H1 (cell line): ENCODE results near the gene CTNNA3. TPM values are rescaled to one million over a fixed set of nuclear protein-coding genes. Genes with fewer than 3 reads are reported as not detected.

Source experiments
- CHD1 ChIP-seq: IDR thresholded peaks from 2 replicates; pipeline ENCODE4 v1.6.1; 2012; ENCODE audit warnings: low read depth, low read length, improper control_type of control experiment
- CTBP2 ChIP-seq: IDR thresholded peaks from 2 replicates; pipeline ENCODE4 v1.7.0; 2011; ENCODE audit warnings: borderline replicate concordance, mild to moderate bottlenecking, moderate library complexity, mixed read lengths, low read length; ENCODE audit not compliant: insufficient read depth, insufficient read length
- EZH2 ChIP-seq: fragments of 200-600 bp; sonication (generic); IDR thresholded peaks from 2 replicates; pipeline ENCODE4 v1.7.1; 2012; ENCODE audit warnings: low read depth, mild to moderate bottlenecking, moderate library complexity, low read length, inconsistent platforms; ENCODE audit not compliant: severe bottlenecking
- GABPA ChIP-seq: IDR thresholded peaks from 2 replicates; pipeline ENCODE4 v1.6.1; 2011; ENCODE audit warnings: mild to moderate bottlenecking, low read length, moderate library complexity, borderline replicate concordance; ENCODE audit not compliant: insufficient read depth
- HDAC6 ChIP-seq: IDR thresholded peaks from one replicate; pipeline ENCODE4 v1.7.1; 2012; ENCODE audit warnings: low read depth, mild to moderate bottlenecking, inconsistent platforms, low read length, moderate library complexity
- KDM1A ChIP-seq: fragments of 200-600, 300-600 bp; sonication (generic); IDR thresholded peaks from 2 replicates; pipeline ENCODE4 v1.7.1; 2016; ENCODE audit warnings: mild to moderate bottlenecking, low read length, borderline replicate concordance
- NANOG ChIP-seq: IDR thresholded peaks from 2 replicates; pipeline ENCODE4 v1.6.1; 2011; ENCODE audit warnings: low read length, low read depth, mild to moderate bottlenecking, inconsistent platforms; ENCODE audit not compliant: insufficient read depth, poor library complexity, severe bottlenecking
- NRF1 ChIP-seq: IDR thresholded peaks from 2 replicates; pipeline ENCODE4 v1.6.1; 2011; ENCODE audit warnings: mild to moderate bottlenecking, low read depth, low read length, improper control_type of control experiment
- POLR2AphosphoS5 ChIP-seq: IDR thresholded peaks from 2 replicates; pipeline ENCODE4 v1.6.1; 2011; ENCODE audit warnings: low read depth, low read length
- POU5F1 ChIP-seq: IDR thresholded peaks from 2 replicates; pipeline ENCODE4 v1.6.1; 2011; ENCODE audit warnings: low read depth, mild to moderate bottlenecking, low read length, moderate library complexity
- SP1 ChIP-seq: IDR thresholded peaks from 2 replicates; pipeline ENCODE4 v1.6.1; 2011; ENCODE audit warnings: low read depth, low read length
- polyA plus RNA-seq, 7 experiments: library from polyadenylated mRNA; depleted of rRNA in 3 of 7; stranded (reverse) in 5 of 7; unstranded in 2 of 7; fragments of >200 nt in 5 of 7; fragments of 200-250 nt in 2 of 7; gene quantifications; 1 replicate in 5 of 7; 2 replicates in 1 of 7; 4 replicates in 1 of 7; pipeline versions ENCODE4 v1.2.1 to v1.2.3, GENCODE V29; 2011 to 2013; ENCODE audit warnings: missing spikeins in 2 of 7, mixed read lengths in 2 of 7
- total RNA-seq: library from RNA; stranded (reverse); fragmentation: NEBNext Ultra II Directional; extraction: Animal tissue kit (Norgen Biotek cat#: 25700); gene quantifications from 2 replicates; pipeline ENCODE4 v1.2.1, GENCODE V29; 2021
- TF ChIP-seq, protein P1 (sequence below): fragments of 300-600 bp; sonication (generic); IDR thresholded peaks from 2 replicates; pipeline ENCODE4 v1.7.1; 2012; ENCODE audit warnings: low read length, moderate library complexity, mild to moderate bottlenecking, inconsistent platforms; ENCODE audit not compliant: insufficient replicate concordance

Gene CTNNA3
- total and polyA plus RNA-seq, 2 of the 8 experiments (the other 6 are each of a cell fraction or from before 2014, with no cell fraction given), result 1.3 to 1.5 TPM

DNA sequence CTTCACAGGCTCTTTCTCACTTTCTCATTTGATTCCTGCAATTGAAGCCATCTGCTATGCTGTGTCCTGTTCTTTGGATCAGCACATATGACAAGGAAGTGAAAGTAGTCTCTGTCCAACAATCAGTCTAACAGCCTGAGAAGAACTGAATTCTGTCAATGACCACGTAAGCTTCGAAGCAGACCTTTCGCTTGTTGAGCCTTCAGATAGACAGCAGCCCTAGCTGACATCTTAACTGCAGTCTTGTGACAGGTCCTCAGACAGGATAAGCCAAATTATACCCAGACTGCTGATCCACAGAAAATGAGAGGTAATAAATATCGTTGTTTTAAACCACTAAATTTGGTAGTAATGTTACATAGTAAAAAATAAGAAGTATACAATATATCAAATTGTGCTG lies 1461.1 kb downstream of the CTNNA3 start (continued):
- TF ChIP-seq, protein P1, sequence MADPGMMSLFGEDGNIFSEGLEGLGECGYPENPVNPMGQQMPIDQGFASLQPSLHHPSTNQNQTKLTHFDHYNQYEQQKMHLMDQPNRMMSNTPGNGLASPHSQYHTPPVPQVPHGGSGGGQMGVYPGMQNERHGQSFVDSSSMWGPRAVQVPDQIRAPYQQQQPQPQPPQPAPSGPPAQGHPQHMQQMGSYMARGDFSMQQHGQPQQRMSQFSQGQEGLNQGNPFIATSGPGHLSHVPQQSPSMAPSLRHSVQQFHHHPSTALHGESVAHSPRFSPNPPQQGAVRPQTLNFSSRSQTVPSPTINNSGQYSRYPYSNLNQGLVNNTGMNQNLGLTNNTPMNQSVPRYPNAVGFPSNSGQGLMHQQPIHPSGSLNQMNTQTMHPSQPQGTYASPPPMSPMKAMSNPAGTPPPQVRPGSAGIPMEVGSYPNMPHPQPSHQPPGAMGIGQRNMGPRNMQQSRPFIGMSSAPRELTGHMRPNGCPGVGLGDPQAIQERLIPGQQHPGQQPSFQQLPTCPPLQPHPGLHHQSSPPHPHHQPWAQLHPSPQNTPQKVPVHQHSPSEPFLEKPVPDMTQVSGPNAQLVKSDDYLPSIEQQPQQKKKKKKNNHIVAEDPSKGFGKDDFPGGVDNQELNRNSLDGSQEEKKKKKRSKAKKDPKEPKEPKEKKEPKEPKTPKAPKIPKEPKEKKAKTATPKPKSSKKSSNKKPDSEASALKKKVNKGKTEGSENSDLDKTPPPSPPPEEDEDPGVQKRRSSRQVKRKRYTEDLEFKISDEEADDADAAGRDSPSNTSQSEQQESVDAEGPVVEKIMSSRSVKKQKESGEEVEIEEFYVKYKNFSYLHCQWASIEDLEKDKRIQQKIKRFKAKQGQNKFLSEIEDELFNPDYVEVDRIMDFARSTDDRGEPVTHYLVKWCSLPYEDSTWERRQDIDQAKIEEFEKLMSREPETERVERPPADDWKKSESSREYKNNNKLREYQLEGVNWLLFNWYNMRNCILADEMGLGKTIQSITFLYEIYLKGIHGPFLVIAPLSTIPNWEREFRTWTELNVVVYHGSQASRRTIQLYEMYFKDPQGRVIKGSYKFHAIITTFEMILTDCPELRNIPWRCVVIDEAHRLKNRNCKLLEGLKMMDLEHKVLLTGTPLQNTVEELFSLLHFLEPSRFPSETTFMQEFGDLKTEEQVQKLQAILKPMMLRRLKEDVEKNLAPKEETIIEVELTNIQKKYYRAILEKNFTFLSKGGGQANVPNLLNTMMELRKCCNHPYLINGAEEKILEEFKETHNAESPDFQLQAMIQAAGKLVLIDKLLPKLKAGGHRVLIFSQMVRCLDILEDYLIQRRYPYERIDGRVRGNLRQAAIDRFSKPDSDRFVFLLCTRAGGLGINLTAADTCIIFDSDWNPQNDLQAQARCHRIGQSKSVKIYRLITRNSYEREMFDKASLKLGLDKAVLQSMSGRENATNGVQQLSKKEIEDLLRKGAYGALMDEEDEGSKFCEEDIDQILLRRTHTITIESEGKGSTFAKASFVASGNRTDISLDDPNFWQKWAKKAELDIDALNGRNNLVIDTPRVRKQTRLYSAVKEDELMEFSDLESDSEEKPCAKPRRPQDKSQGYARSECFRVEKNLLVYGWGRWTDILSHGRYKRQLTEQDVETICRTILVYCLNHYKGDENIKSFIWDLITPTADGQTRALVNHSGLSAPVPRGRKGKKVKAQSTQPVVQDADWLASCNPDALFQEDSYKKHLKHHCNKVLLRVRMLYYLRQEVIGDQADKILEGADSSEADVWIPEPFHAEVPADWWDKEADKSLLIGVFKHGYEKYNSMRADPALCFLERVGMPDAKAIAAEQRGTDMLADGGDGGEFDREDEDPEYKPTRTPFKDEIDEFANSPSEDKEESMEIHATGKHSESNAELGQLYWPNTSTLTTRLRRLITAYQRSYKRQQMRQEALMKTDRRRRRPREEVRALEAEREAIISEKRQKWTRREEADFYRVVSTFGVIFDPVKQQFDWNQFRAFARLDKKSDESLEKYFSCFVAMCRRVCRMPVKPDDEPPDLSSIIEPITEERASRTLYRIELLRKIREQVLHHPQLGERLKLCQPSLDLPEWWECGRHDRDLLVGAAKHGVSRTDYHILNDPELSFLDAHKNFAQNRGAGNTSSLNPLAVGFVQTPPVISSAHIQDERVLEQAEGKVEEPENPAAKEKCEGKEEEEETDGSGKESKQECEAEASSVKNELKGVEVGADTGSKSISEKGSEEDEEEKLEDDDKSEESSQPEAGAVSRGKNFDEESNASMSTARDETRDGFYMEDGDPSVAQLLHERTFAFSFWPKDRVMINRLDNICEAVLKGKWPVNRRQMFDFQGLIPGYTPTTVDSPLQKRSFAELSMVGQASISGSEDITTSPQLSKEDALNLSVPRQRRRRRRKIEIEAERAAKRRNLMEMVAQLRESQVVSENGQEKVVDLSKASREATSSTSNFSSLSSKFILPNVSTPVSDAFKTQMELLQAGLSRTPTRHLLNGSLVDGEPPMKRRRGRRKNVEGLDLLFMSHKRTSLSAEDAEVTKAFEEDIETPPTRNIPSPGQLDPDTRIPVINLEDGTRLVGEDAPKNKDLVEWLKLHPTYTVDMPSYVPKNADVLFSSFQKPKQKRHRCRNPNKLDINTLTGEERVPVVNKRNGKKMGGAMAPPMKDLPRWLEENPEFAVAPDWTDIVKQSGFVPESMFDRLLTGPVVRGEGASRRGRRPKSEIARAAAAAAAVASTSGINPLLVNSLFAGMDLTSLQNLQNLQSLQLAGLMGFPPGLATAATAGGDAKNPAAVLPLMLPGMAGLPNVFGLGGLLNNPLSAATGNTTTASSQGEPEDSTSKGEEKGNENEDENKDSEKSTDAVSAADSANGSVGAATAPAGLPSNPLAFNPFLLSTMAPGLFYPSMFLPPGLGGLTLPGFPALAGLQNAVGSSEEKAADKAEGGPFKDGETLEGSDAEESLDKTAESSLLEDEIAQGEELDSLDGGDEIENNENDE, result no peak
- TF ChIP-seq GABPA, result no peak
- TF ChIP-seq CTBP2, result no peak
- TF ChIP-seq POLR2AphosphoS5, result no peak
- TF ChIP-seq NANOG, result no peak
- no peak for TF ChIP-seq EZH2
- no peak for TF ChIP-seq POU5F1
- no peak for TF ChIP-seq NRF1
- no peak for TF ChIP-seq HDAC6
- TF ChIP-seq SP1, result no peak
- TF ChIP-seq KDM1A, result no peak
- no peak for TF ChIP-seq CHD1
